ENCODE measurements around the gene YBX2.
"Not testable (repeated sequence)": the region's sequence is repeated elsewhere in the genome, so short reads cannot be mapped to it uniquely, and the experiment has no call there.

The YBX2 gene

DNA sequence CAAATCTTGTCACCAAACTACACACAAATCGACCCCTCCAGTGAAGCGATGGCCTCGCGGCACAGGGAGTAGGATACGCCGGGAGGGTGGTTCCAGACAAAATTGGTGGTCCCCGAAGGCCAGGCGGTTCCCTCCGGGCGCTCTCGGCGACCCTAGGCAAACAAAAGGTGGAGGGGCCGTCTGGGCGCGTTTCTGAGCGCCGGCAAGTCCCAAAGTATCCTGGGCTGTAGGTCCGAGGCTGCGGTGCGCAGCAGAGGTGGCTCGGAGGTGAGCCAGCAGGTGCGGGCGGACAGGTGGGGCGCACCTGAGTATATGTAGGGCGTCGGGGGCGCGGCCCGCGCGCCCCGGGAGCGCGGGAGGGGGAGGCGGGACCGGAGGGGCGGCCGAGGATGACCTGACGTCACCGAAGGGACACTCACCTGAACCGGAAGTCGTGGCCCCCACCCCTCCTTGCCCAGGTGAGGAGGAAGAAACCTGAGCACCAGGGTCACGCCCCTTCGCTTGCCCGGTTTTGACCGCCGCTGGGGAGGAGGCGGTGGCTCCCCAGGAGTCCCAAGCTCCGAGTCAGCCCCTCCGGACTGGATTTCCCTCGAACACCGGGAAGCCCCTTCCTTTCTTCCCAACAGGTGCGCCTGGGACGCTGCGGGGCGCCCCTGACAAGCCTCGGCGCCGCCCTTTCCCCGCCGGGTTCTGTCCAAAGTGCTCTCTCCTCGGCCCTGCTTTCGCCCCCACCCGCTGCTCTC is 32.1 kb downstream of the YBX2 start, which contains the start of gene CLDN7:
CLDN7 (minus strand) TSS at position 287 of the 743 bp plus-strand sequence. CDS start 435 bp downstream, outside the sequence.
- DNase-seq: no peak

DNA sequence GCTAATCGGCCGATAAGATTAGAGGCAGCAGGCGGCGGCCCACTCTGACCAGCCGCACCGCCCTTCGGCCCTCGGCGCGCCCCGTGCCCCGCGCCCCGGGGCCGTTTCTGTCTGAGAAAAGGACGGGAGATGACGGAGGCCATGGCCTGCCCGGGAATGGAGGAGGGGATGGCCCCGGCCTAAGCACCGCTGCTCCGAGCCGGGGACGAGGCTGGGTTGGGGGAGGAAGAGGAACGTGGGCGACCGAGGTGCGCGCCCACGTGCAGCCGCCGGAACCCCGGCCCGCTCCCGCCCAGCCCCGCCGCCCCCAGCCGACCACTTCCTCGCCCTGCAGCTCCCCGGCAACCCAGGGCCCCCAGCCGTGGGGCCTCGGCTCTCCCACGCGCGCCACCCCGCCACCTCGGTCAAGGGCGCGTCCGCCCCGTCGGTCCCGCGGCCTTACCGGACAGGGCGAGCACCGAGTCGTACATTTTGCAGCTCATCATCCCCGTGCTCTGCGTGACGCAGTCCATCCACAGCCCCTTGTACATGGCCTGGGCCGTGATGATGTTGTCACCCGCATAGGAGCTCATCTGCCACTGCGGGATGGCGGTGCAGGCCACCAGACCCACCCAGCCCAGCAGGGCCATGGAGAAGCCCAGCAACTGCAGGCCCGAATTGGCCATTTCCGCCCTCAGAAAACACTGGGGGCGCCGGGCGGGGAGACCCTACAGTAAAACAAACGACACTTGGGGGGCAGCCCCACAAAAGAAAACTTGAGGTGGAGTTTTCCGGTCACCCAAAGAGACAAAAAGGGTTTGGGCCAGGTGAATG is 32.9 kb downstream of the YBX2 start:
- no peak for DNase-seq

DNA sequence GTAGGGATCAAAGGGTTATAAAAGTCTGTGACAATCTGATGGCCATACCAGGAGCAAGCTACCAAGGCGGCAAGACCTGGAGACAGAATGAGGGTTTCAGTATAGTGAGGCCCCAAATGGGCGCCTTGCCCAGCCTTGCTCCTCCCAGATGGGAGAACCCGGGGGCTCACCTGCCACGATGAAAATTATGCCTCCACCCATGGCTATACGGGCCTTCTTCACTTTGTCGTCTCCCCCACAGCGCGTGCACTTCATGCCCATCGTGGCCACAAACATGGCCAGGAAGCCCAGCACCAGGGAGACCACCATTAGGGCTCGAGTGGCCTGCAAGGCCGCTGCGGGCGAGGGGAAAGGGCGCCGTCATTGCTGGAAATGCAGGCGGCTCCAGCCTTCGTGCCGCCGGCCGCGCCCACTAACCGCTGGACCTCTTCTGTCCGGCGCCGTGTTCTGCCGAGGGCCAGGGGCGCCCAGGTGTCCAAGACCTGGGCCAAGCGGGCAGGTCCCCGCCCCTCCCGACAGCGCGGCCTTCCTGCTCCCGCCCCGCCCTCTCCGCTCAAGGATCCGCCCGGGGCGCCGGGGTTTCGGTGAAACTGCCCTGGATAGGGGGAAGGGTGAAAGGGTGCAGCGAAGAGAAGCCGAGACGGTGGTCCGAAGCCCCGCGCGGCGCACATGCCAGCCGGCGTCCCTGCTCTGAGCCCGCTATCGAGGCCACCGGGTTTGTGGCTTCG is 33.6 kb downstream of the YBX2 start:
- no peak for DNase-seq

DNA sequence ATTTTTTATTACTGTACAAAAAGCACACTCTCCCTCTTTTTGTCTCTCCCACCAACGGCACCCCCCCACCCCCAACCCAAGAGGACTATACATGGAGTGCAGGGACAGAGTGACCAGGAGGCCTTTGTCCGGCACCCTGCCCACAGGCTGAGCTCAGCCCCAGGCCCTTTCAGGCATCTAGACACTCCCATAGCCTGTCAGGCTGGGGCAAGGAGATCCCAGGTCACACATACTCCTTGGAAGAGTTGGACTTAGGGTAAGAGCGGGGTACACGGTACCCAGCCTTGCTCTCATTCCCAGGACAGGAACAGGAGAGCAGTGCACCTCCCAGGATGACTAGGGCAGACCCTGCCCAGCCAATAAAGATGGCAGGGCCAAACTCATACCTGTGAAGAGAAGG is 34.3 kb downstream of the YBX2 start:
- no peak for DNase-seq

DNA sequence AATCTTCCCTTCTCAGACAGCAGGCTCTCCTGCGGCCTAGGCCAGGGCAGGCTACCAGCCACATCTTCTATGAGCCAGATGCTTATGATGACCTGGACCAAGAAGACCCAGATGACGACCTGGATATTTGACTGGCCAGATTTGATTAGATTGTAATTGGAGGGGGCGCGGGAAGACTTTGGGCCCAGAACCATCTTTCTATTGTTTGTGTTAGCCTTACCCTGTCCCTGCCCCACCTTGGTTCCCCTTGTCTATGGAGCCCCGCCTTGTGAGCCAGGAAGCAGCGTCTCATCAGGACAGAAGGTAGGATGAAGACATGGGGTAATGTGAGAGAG is 34.9 kb downstream of the YBX2 start:
- no peak for DNase-seq

DNA sequence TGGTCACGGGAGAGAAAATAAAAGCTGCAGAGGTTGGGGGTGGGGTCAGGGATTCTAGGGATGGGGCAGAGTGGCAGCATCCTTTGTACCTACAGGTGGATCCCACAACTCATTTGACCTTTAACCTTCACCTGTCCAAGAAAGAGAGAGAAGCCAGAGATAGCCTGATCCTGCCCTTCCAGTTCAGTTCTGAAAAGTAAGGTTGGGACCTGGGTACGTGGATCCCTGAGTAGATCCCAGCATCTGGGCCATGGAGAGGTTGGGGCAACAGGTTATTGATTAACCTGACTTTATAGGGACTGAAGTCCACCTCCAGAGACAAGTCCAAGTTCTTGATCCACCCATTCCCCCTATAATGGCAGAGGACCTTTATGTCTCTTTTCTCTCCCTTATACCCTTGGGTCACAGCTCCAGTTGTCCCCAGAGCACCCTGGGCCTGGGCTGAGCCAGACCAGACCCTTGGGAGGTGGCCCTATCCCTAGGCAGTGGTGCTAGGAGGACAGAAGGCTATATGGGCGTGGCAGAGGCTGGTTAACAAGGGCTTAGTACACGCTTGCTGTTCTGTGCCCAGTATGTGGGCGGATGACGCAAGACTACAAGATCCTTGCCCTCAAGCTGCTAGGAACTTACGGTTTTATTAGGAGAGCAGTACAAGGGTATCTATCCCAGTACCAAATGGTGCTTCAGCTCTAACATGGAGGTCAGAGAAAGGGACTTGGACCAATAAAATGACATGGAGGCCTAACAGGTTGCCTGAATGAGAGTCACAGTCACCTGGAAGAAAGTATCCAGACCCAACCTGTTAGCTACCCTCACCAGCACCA is 35.5 kb downstream of the YBX2 start:
- DNase-seq: no peak

DNA sequence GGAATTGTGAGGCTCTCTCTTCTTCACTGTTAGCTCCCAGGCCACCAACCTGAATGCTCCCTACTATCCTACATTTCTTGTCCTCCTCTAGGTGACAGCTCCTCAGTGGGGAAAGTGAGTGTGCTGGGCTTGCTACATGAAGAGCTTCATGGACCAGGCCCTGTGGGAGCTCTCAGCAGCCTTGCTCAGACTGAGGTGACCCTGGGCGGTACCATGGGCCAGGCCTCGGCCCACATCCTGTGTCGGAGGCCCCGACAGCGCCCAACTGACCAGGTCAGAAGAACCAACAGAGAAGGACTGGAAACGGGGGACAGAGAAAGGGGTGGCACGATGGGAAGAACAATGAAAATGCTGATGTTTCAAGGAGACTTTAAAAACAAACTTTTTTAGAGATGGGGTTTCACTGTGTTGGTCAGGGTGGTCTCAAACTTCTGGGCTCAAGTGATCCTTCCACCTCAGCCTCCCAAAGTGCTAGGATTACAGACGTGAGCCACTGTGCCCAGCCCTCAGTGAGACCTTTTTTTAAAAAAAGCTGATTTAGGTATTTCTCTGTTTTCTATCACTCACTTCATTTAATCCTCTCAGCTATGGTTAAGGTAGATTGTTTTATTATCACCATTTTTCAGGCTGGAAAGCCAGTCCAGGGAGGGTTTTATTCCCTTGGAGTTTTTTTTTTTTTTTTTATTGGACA is 37.5 kb downstream of the YBX2 start:
- DNase-seq: no peak

DNA sequence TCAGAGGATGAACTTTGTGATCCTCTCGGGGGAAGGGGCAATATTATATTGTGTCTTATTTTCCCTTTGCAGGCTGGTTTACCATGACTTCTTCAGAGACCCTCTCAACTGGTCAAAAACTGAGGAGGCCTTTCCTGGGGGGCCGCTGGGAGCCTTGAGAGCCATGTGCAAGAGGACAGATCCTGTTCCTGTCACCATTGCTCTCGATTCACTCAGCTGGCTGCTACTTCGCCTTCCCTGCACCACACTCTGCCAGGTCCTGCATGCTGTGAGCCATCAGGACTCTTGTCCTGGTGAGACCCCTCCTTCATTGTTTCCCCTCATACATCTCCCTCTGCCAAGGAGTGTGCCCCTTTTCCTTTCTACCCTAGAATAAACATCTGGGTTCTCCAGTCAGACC is 39.9 kb downstream of the YBX2 start:
- DNase-seq: no peak

DNA sequence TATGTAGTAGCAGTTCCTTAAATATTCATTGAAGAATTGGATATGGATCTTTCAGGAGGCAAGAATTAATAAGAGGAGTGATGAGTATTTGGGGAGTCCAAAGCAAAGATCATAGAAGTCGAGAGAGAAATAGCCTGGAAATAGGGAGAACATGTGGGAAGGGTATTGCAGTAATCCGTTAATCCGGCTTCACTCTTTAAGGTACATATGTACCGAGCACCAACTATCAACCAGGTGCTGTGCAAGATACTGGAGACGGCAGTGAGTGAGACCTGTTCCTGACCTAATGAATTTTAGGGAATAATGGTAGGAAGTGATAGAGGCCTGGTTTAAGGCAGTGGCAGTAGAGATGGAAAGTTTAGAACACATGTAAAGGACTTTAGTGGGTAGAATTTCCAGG is 41.4 kb downstream of the YBX2 start:
- no peak for DNase-seq

DNA sequence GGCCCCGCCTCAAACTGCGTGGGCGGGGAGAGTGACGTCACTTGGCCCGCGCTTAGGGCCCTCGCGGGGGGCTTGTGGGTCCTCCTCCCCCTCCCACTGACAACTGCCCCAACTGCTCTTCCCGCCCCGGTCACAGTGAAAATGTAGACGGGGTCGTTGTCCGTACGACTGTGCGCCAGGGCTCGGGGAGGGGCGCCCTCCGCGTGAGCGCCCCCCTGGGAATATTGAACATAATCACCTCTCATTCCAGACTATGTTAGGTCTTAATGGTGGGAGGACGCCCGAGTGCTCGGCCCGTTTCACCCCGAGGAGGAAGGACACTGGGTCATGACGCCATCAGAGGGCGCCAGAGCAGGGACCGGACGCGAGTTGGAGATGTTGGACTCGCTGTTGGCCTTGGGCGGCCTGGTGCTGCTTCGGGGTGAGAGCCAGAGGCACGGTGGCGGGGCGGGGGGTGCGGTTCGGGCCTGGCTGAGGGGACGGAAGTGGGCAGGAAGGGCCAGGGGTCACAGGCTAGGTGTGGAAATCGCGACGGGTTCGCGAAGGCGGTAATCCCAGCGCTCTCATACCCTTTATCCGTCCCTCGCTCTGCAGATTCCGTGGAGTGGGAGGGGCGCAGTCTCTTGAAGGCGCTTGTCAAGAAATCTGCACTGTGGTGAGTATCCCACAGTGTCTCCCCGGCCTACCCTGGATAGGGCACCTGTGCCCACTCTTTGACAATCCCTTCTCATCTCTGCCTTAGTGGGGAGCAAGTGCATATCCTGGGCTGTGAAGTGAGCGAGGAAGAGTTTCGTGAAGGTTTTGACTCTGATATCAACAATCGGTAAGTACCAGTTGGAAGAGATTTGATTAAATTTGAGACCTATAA is 42.0 kb downstream of the YBX2 start, which contains the start of gene ELP5:
ELP5 (plus strand) TSS at position 40 of the 868 bp plus-strand sequence; CDS start at position 376, 336 bp downstream.
- DNase-seq: peak; percentile 95

DNA sequence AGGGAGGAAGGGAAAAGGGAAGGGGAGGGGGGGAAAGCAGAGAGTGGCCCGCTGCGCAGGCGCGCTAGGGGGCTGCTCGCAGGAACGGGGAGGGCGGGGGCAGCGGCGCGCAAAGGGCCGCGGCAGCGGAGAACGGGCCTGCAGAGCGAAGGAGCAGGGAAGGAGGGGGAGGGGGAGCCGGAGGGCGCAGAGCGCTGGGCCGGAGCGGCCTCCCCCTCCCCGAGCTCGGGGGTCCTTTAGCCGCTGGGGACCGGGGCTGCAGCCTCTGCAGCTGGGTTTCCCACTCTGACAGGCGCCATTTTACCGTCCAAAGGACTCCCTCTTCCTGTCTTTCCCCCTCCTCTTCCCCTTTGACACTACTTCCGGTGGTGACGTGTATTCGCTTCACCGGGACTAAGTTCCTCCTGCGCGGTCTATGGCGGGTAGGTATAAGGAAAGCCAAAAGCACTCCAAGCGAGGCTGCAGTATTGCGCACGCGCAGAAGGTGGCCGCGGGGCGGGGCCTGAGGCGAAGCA is 42.7 kb downstream of the YBX2 start, which contains the start of gene CTDNEP1:
CTDNEP1 (minus strand) TSS at position 74 of the 515 bp plus-strand sequence. CDS start 438 bp downstream, outside the sequence.
- DNase-seq: peak; percentile 100

DNA sequence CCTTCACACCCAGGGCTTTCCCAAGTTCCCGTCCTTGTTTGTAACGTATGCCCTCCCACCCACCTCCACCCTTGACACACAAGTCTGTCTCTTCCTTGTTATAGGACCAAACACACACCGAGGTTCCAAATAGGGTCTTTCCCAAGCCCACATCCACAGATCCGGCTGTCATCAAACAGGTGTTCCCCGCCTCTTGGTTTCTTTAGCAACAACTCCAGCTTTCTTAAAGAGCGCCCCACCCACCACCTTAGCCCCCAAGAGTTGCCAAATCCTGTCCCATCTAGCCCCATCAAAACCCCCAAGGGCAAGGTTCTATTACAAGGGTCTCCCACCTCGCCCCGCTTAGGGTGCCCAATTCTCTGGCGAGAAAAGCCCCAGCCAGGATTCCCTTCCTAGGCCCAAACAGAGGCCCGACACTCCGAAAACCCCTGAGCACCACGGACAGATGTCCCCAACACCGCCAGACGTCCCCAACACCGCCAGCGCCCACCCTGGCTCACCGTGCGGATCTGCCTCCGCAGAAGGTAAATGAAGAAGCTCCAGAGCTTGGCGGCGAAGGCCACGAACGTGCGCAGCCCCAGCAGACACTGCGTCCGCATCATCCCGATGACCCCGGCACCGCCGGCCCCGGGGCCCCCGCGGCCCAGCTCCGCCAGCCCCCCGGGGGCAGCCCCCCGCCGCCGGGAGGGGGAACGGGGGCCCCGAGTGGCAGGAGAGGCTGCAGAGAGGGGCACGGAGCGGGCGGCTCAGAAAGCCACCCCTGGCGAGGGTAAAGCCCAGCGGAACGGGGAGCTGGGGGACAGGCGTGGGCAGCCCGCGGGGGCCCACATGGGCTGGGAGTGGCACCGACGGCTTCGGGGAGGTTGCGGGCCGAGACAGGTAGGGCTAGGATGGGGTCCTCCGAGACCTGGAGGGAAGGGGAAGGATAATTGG is 43.5 kb downstream of the YBX2 start:
- DNase-seq: no peak

DNA sequence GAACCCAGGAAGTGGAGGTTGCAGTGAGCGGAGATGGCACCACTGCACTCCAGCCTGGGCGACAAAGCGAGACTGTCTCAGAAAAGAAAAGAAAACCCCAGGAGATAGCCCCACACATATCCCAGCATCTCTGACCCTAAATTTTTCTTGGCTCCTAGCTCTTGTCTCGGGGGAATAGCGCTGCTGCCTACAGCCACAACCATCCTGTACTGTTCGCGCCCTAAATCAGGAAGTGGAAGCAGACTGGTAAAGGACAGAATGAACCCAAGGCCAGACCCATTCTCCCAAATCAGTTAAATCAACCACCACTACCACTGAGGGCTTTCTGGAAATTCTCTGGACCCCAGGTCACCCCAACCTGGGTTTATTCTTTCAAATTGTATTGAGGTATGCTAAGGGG is 44.6 kb downstream of the YBX2 start:
- DNase-seq: no peak

DNA sequence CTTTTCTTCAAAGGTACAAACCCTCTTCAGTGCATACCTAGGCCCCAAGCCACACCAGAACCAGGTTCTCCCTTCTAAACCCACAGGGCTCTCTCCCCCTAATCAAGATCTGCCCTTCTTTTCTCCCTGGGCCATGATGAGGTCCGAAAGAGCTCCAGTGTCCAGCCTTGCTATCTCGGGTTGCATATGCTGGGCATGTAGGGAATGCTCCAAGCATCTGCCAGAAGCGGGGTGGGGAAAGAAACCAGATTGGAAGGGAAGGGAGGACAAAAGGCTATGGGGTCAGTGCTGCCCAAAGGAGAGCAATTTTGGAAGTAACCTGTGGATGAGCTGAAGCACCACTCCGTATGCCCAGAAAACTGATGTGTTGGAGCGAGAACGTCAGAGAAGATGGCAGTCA is 45.2 kb downstream of the YBX2 start:
- no peak for DNase-seq

DNA sequence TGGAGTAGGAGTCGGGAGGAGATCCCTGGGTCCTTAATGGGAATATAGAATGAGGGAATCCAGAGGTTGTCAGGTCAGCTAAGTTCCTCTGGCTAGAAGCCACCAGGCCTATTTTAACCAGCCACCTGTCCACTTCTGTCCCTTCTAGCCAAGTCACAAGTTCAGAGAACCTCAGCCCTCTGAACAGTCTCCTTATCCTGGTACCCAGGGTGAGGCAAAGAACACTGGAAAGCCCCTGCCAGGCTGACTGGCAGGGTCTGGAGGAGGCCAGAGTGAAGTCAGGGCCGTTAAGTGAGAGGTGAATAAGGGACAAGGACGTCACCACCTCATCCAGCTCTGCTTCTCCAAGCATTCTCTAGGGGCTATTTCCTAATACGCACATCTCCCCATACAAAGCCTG is 45.6 kb downstream of the YBX2 start:
- no peak for DNase-seq

DNA sequence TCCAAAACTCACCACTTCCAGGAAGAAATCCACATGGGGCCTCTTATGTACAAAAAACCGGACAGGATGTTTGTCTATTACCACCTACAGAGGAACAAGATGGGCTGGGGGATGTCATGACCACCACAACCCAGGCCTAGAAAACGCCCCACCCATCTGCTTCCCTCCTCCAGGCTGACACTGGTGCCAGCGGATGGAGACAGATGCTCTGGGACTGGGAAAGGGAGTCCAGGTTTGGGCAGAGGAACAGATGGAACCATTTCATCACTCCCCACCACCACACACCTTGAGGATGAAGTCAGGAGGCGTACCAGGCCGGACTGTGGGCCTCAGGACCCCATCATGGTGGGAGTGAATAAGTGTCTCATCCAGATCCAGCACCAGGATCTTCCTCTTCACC is 47.7 kb downstream of the YBX2 start:
- no peak for DNase-seq

DNA sequence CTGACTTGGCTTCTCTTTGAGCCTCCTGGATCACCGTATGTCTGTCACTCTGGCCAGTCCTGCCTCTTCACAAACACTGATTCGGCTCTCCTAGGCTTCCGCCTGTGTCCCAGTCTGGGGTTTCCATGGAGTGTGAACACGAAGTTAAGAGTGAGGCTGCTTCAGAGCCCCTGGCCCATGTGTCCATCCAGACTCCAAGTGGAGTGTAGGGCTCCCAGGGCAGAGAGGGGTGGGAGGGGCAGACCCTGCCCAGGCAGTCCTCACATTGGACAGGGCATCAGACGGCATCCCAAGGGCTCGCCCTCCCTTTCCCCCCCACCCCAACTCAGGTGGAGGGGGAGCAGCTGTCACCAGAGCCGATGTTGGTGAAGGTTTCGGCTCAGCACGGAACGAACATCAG is 50.6 kb downstream of the YBX2 start:
- DNase-seq: not testable (repeated sequence)

DNA sequence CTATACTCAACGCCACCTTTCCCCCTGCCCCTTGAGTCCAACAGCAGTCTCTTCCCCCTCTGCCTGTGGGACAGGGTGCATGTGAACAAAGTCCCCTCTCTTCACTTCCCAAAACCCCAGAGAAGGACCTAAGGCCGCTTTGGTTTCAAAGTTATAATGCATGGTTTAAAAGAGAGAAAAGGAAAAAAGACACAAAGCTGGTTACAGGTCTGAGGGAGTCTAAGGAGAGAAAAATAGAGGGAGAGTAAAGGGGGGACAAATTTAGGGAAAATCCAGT is 51.0 kb downstream of the YBX2 start:
- no peak for DNase-seq

DNA sequence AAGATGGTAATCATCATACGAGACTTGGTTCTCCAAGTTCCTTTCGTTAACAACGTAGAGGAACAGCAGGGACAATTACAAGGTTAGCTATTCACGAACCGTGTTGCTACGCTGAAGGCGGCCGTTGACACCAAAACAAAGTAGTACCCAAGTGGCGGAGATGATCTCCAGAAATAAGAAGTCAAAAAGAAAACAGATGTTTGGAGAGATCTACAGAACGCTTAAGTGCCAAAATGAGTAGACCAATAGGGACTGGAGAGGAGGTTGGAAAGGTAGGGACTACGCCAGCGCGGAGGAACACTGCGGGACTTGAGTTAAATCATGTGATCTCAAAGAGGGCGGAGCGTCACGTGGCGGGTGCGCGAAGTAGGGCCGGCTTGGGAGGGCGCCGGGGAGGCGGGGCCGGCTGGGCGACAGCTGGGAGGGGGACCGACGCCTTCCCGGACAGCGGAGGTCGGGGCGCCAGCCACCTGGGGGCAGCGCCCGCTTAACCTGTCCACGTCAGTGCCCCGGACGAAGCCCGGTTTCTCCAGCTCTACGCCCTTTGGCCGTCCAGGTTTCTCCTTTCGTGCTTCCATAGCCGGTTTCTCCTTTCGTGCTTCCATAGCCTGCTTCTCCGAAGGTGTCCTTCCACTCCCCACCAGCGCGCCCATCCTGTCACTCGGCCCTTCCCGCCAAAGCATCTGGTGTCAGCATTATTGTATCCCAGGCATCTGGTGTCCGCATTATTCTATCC is 51.6 kb downstream of the YBX2 start:
- peak; percentile 91 for DNase-seq

Measured in SHP77 treated with DMSO at 0.1 percent for 48 hours (cell line).